ENCODE results near the gene HEY2. TPM values are rescaled to one million over a fixed set of nuclear protein-coding genes. Genes with fewer than 3 reads are reported as not detected.
"Not testable (repeated sequence)": the region's sequence is repeated elsewhere in the genome, so short reads cannot be mapped to it uniquely, and the experiment has no call there.

HEY2 gene
- total and polyA plus RNA-seq, 4 donors, result 1.0 to 2.0 (median 1.4) TPM

- TF ChIP-seq CTCF (IDR thresholded peaks at IDR 0.05; ENCODE audit: low read depth, low read length, missing input control), result no peak
Measured at GRCh38 chr6:125700581-125701353, 48.7 kb upstream of the HEY2 start (continued).

- H3K9ac ChIP-seq (ENCODE audit: low read depth in 1 of 2, low read length in 2 of 2), result no peak overlapping the region
- DNase-seq (ENCODE audit: low spot score), result no peak
- no peaks in the 10 kb centered on the region for H3K27me3 ChIP-seq (ENCODE audit: control insufficient read depth in 4 of 4, insufficient read depth in 4 of 4, low read length in 3 of 4)
- no peaks in the 10 kb centered on the region for H3K36me3 ChIP-seq (ENCODE audit: control insufficient read depth in 4 of 4, insufficient read depth in 3 of 4, low read depth in 1 of 4, low read length in 3 of 4)
- H3K4me3 ChIP-seq (ENCODE audit: low read depth in 1 of 3, low read length in 3 of 3), result no peak overlapping the region
- peaks cover 0 to 5% (median 4%) of the 10 kb centered on the region in 4 donors for H3K4me1 ChIP-seq (ENCODE audit: control insufficient read depth in 4 of 4, insufficient read depth in 4 of 4, low read length in 3 of 4)
- H3K9me3 ChIP-seq (ENCODE audit: control insufficient read depth in 4 of 4, low read length in 3 of 4), result no peaks in the 10 kb centered on the region
- no peak overlapping the region for H3K27ac ChIP-seq (ENCODE audit: low read depth in 1 of 2, low read length in 2 of 2)
- no peak for TF ChIP-seq RAD21 (IDR thresholded peaks at IDR 0.05)
- no peak for TF ChIP-seq FOXA1 (IDR thresholded peaks at IDR 0.05)
- no peak for TF ChIP-seq NR2F2 (IDR thresholded peaks at IDR 0.05)
- no peak for TF ChIP-seq RXRA (IDR thresholded peaks at IDR 0.05)
- TF ChIP-seq EGR1 (IDR thresholded peaks at IDR 0.05; ENCODE audit: low read depth in 2 of 2), result no peak
- no peak for TF ChIP-seq JUND (IDR thresholded peaks at IDR 0.05)
- TF ChIP-seq TAF1 (conservative IDR thresholded peaks at IDR 0.05), result no peak
- TF ChIP-seq FOXA2 (IDR thresholded peaks at IDR 0.05), result no peak
- TF ChIP-seq YY1 (IDR thresholded peaks at IDR 0.05), result no peak
- no peak for TF ChIP-seq CTCF (IDR thresholded peaks at IDR 0.05; ENCODE audit: low read depth, low read length, missing input control)
- no peak for TF ChIP-seq HNF4G (IDR thresholded peaks at IDR 0.05)
- WGBS, result 91% methylated on average over 1 of the region's 1 CpG
Measured at GRCh38 chr6:125701354-125701668, 48.1 kb upstream of the HEY2 start.

- 81% methylated on average over 5 of the region's 5 CpGs for WGBS
- H3K9me3 ChIP-seq (ENCODE audit: control insufficient read depth in 4 of 4, low read length in 3 of 4); H3K9ac ChIP-seq (ENCODE audit: low read depth in 1 of 2, low read length in 2 of 2); H3K4me3 ChIP-seq (ENCODE audit: low read depth in 1 of 3, low read length in 3 of 3); H3K4me1 ChIP-seq (ENCODE audit: control insufficient read depth in 4 of 4, insufficient read depth in 4 of 4, low read length in 3 of 4); H3K36me3 ChIP-seq (ENCODE audit: control insufficient read depth in 4 of 4, insufficient read depth in 3 of 4, low read depth in 1 of 4, low read length in 3 of 4); H3K27ac ChIP-seq (ENCODE audit: low read depth in 1 of 2, low read length in 2 of 2); H3K27me3 ChIP-seq (ENCODE audit: control insufficient read depth in 4 of 4, insufficient read depth in 4 of 4, low read length in 3 of 4); DNase-seq (ENCODE audit: low spot score): not testable (repeated sequence)
Measured at GRCh38 chr6:125703882-125704281, 45.5 kb upstream of the HEY2 start.

- DNase-seq (ENCODE audit: low spot score), result no peak
- H3K9ac ChIP-seq (ENCODE audit: low read depth in 1 of 2, low read length in 2 of 2), result no peak overlapping the region
- H3K4me3 ChIP-seq (ENCODE audit: low read depth in 1 of 3, low read length in 3 of 3), result no peak overlapping the region
- no peaks in the 10 kb centered on the region for H3K27me3 ChIP-seq (ENCODE audit: control insufficient read depth in 4 of 4, insufficient read depth in 4 of 4, low read length in 3 of 4)
- no peak overlapping the region for H3K27ac ChIP-seq (ENCODE audit: low read depth in 1 of 2, low read length in 2 of 2)
- no peak for TF ChIP-seq HNF4A (conservative IDR thresholded peaks at IDR 0.05)
- TF ChIP-seq GABPA (IDR thresholded peaks at IDR 0.05 in 1 of 2, conservative IDR thresholded peaks at IDR 0.05 in 1 of 2), result no peak
- TF ChIP-seq NR2F2 (IDR thresholded peaks at IDR 0.05), result no peak
- TF ChIP-seq ZBTB33 (IDR thresholded peaks at IDR 0.05), result no peak
- no peak for TF ChIP-seq ATF3 (IDR thresholded peaks at IDR 0.05)
- no peaks in the 10 kb centered on the region for H3K4me1 ChIP-seq (ENCODE audit: control insufficient read depth in 4 of 4, insufficient read depth in 4 of 4, low read length in 3 of 4)
- 85% methylated on average over 4 of the region's 4 CpGs for WGBS
- H3K36me3 ChIP-seq (ENCODE audit: control insufficient read depth in 4 of 4, insufficient read depth in 3 of 4, low read depth in 1 of 4, low read length in 3 of 4), result no peaks in the 10 kb centered on the region
- peaks cover 1 to 4% (median 4%) of the 10 kb centered on the region in 4 donors for H3K9me3 ChIP-seq (ENCODE audit: control insufficient read depth in 4 of 4, low read length in 3 of 4)
Measured at GRCh38 chr6:125707615-125708243, 41.7 kb upstream of the HEY2 start.

Measured in liver (tissue), 9 donors.